Activated gamma-delta T cell treated with anti-CD3 and anti-CD28 coated beads, Interleukin-2, amount 50 U/mL, for 16 hours (primary cell): ENCODE measurements around the gene GAS2L1.

ENCODE experiments used
- DNase-seq: peaks from one replicate; pipeline ENCODE4 v3.0.0-alpha.2; 2020; ENCODE audit warnings: low read depth

The GAS2L1 gene

GRCh38 chr22:29275819-29276565 lies 30.5 kb upstream of the GAS2L1 start:
- no peak for DNase-seq

GRCh38 chr22:29277927-29278326 lies 28.5 kb upstream of the GAS2L1 start:
- DNase-seq, result no peak

GRCh38 chr22:29284196-29284595 lies 22.3 kb upstream of the GAS2L1 start:
- DNase-seq, result no peak

GRCh38 chr22:29288837-29289236 lies 17.6 kb upstream of the GAS2L1 start:
- DNase-seq, result no peak

GRCh38 chr22:29290061-29290460 lies 16.4 kb upstream of the GAS2L1 start:
- DNase-seq, result no peak

- DNase-seq, result no peak
Measured at GRCh38 chr22:29291215-29291614, 15.2 kb upstream of the GAS2L1 start.

GRCh38 chr22:29292379-29292778 lies 14.1 kb upstream of the GAS2L1 start:
- no peak for DNase-seq

- DNase-seq, result no peak
Measured at GRCh38 chr22:29298641-29299040, 7.8 kb upstream of the GAS2L1 start.

- DNase-seq, result no peak
Measured at GRCh38 chr22:29299136-29299900, 7.1 kb upstream of the GAS2L1 start.

- no peak for DNase-seq
Measured at GRCh38 chr22:29300467-29300806, 6.0 kb upstream of the GAS2L1 start.

GRCh38 chr22:29300807-29301601 lies 5.4 kb upstream of the GAS2L1 start:
- DNase-seq, result no peak

- no peak for DNase-seq
Measured at GRCh38 chr22:29301716-29302401, 4.6 kb upstream of the GAS2L1 start.

GRCh38 chr22:29302402-29302680 lies 4.1 kb upstream of the GAS2L1 start:
- no peak for DNase-seq

GRCh38 chr22:29302681-29303465 lies 3.6 kb upstream of the GAS2L1 start:
- no peak for DNase-seq

- no peak for DNase-seq
Measured at GRCh38 chr22:29305836-29306174, 645 bp upstream of the GAS2L1 start.

- no peak for DNase-seq
Measured at GRCh38 chr22:29306835-29307595, 565 bp downstream of the GAS2L1 start.

- no peak for DNase-seq
Measured at GRCh38 chr22:29307596-29308147, 1.2 kb downstream of the GAS2L1 start.

- DNase-seq, result no peak
Measured at GRCh38 chr22:29308148-29308790, 1.8 kb downstream of the GAS2L1 start.

GRCh38 chr22:29308791-29309262 lies 2.4 kb downstream of the GAS2L1 start:
- DNase-seq, result no peak
